ENCODE data around the gene NSMCE4A.
"Not testable (repeated sequence)": the region's sequence is repeated elsewhere in the genome, so short reads cannot be mapped to it uniquely, and the experiment has no call there.

Gene NSMCE4A

DNA sequence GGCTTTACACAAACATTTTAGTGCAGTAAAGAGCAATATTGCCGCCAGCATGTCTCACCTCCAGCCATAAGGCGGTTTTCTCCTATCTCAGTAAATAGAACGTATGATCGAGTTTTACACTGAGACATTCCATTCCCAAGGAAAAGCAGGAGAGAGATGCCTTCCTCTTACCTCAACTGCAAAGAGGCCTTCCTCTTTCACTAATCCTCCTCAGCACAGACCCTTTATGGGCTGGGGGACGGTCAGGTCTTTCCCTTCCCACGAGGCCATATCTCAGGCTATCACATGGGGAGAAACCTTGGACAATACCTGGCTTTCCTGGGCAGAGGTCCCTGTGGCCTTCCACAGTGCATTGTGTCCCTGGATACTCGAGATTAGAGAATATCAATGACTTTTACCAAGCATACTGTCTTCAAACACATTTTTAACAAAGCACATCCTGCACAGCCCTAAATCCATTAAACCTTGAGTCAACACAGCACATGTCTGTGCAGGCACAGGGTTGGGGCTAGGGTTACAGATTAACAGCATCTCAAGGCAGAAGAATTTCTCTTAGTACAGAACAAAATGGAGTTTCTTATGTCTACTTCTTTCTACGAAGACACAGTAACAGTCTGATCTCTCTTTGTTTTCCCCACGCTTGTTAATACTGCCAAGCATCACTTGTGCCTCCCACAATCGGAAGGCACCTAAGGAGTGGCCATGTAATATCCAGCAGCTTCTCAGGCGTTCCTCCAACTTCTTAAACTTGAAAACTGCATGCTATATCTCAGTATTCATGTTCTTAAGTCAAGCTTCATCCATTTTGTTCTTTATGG, 44.5 kb downstream of the NSMCE4A start:
- not testable (repeated sequence) for DNase-seq

DNA sequence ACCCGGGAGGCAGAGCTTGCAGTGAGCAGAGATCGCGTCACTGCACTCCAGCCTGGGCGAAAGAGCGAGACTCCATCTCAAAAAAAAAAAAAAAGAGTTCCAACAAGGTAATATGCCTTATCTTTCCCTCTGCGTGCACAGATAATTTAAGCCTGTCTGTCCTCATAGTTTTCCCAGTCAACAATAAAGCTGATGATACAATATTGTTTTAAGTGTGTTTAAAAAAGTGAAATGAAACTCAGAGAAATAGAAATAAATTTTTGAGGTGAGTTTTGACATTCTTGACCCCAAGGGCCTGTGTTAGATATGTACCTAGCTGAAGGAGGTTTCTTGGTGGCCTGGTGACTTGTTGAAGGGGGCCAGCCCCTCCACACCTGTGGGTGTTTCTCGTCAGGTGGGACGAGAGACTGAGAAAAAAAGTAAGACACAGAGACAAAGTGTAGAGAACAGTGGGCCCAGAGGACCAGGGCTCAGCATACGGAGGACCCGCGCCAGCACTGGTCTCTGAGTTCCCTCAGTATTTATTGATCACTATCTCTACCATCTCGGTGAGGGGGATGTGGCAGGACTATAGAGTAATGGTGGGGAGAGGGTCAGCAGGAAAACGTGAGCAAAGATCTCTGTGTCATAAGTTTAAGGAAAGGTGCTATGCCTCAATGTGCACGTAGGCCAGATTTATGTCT, 45.3 kb downstream of the NSMCE4A start:
- not testable (repeated sequence) for DNase-seq

DNA sequence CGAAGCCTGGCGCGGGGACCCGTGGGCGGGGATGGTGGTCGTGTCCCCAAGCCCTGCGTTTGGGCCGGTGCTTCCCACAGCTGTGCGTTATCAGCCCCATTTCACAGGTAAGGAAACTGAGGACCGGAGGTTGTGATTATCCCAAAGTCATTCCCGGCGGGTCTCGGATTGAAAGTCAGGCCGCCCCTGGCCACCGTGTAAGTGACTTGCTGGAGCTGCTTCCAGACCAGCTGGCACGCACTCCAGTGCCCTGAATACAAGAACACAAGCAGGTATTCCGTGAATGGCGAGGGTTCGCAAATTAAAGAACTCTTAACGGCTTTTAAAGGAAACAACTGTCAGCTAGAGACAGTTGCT, 46.5 kb downstream of the NSMCE4A start:
- DNase-seq = no peak

DNA sequence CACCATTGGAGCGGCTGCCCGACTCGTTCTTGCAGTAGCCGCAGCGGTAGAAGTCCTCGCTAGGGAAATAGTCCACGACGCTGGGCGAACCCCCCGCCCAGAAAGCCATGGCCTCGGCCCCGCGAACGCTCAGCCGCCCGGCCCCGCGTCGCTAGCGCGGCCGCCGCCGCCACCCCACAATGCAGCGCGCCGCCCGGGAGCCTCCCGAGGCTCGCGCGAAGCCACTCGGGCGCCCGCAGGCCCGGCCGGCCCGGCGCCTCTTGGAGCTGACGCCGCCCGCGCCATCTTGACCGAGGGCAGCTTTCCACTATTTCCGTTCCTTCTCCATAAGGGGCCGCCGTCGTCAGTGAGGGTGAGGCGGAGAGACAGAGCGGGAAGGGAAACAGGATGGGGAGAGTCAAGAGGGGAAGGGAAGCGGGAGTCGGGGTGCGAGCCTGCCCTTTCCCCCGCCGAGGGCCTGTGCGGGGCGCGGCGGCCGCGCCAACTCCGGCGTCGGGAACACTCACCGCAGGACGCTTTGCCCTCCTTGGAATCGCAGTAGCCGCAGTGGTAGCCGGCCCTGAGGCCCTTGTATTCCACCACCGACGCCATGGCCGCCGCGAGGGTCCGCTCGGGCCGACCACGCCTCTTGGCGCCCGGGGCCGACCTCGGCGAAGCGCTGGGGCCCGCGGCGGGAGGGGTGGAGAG, 47.0 kb downstream of the NSMCE4A start, which contains the start of gene ATE1:
Gene ATE1 (minus strand): TSS at position 191 of the 687 bp plus-strand sequence. CDS start 82 bp downstream, at position 109.
- peak; percentile 69 for DNase-seq

DNA sequence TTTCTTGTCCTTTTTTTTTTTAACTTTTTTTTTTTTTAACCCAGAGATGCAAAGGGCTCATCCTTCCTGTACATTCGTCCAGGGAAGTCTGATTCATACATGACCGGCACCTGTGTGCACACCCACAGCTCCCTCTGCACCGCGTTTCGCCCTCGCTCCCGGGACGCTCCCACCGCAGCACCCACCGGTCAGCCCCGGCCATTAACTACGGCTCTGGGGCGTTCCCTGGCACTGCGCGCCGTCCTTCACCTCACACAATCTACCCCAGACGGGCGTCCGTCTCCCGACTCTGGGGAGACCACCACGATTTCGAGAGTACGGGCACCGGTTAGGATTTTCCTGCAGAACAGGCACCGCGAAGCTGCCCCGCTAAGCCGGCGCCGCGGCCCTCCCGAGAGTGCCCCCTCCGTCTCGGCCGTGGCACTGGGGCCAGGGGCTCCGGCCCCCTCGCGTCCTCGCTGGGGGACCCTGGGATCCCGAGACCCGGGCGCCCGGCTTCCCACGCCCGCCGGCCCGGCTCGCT, 47.6 kb downstream of the NSMCE4A start:
- DNase-seq = peak; percentile 17

DNA sequence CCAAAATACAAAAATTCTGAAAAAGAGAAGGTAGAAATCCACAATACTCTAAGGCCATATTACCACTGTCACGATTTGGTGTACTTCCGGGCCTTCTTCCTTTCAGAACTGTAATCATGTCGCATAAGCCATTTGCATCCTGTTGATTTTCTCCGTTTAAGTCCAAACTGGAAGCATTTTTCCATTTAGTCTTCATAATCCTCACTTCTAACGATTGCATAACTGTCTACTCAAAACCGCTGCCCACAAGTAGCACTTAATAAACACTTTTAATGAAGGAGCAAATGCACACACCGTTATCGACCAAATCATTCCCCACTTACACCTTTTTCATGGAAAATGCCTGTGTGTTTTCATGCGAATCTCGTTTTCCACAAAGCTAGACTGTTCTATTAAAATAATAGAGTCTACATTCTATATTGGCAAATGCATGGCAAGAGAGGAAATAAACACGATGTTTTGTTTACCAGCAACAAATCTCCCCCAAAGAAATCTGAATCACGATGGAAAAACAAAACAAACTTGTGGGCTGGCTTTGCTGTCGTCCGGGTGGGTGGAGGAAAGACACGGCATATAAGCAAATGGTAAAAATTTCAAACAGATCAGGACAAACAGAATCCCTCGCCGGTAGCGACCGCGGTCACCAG, 48.2 kb downstream of the NSMCE4A start:
- no peak for DNase-seq

DNA sequence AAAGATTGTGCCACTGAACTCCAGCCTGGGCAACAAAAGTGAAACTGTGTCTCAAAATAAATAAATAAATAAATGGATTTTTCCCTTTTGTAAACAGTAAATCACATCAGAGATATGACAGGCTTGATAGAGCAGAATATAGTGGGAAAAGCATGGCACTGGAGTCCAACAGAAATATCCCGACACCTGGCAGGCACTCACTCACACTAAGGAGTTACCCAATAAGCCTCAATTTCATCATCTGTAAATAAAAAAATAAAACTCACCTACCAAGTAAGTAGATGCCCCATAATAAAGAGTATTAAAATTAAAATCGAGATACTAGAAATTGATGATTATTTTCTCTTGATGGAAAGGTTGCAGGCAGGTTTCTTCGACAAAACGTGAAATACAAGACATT, 48.9 kb downstream of the NSMCE4A start:
- DNase-seq = no peak

DNA sequence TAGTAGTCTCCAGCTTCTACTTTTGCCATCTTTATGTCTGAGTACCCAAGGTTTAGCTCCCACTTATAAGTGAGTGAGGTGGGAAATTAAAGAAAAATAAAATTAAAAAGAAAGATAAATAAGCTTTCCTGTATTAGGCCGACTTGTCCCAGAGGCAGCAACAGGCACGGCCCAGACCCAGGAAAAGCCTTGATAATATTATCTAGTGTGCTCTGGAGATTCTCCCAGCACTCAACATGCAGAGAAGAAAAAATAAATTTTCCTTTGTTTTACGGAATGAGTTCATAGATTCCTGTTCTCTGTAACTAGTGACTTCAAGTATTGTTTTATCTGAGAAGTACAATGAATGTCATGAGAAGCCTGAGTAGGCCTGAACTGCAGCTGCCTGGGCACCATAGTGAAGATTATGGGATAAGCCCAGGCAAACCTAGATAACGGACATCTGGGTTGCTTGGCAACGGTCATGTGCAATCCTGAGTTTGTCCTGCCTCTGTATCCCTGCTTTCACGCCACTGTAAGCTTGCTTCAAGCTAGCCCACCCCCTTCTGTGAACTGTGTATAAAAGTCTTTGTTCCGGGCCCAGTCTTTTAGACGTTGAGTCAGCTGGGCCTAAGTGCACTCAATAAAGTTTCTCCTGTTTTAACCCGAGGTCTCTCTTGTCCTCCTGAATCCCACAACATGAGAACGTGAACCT, 53.6 kb downstream of the NSMCE4A start:
- DNase-seq = no peak

DNA sequence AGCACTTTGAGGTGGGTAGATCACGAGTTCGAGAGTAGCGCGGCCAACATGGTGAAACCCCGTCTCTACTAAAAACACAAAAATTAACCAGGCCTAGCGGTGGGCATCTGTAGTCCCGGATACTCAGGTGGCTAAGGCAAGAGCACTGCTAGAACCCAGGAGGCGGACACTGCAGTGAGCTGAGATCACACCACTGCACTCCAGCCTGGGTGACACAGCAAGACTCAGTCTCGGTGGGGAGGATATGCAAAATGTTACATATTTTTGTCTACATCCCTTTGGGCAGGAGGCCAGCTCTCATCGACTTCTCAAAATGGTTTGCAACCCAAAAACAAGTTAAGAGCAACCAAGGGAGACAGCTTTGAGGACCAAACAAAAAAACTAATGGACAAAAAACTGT, 55.4 kb downstream of the NSMCE4A start:
- DNase-seq = no peak

DNA sequence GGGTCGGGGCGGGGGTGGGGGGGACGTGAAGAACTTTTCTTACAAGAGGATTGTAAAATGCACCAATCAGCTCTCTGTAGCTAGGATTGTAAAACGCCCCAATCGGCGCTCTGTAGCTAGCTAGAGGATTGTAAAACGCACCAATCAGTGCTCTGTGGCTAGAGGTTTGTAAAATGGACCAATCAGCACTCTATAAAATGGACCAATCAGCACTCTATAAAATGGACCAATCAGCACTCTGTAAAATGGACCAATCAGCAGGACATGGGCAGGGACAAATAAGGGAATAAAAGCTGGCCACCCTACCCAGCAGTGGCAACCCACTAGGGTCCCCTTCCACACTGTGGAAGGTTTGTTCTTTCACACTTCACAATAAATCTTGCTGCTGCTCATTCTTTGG, 56.2 kb downstream of the NSMCE4A start:
- not testable (repeated sequence) for DNase-seq

DNA sequence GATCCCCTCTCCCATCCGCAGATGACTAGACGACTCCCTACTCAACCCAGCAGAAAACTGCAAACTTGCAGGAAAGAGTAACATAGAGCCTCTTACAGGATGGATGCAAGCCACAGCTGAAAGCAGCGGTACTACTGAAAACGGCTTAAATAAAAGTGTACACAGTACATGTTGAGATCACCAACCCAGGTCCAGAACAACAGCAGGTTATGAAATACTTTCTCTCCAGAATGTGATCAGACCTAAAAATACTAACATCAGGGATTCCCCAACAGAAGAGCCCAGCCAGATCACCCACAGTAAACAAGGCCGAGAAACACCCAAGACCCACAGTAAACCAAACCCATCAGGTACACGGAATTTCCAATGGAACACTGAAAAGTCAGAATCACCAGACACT, 60.4 kb downstream of the NSMCE4A start:
- DNase-seq = no peak

DNA sequence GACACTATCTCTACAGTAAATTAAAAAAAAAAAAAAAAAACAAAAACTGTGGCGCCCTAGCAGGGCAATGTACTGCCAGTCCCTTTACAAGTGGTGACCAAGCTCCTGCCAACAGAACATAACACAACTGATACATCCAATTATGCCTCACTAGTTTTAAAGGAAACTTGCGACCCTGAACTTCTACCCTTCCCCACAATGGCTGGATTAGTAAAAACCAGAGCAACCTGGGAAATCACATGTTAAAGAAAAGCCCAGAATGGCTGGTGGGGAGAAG, 63.7 kb downstream of the NSMCE4A start:
- DNase-seq = no peak

DNA sequence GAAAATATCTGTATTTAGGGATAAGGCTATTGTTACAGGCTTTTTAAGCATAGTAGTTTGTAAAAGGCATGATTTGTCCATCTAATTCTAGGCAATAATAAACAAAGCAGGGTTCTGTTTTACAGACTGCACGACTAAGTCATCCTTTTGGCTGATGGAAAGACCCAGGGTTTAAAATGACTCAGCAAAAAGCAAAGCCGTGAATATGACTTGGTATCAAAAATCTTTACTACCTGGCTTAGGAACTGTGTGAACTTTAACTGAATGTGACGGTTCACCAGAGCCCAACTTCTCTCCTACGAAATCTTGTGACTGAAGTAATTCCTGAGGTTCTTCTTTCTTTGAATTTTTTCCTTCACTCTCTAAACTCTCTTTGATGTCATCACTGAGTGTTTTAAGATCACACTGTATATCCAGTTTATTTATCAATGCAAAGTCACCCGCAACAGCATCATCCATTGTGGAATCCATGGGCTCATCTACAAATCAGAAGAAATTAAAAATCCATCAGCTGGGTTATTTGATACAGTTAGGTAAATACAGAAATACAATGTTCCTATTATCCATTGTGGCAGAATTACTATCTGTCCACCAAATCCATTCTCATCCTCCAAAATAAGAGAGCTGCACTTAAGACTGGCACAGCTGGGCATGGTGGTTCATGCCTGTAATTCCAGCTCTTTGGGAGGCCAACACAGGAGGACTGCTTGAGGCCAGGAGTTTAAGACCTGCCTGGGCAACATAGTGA, 64.2 kb downstream of the NSMCE4A start:
- DNase-seq = no peak

Data from NCI-H226 (cell line).